Activated T-helper 1 cell treated with anti-CD3 and anti-CD28 coated beads, Interleukin-2, amount 50 U/mL, for 16 hours (primary cell): ENCODE measurements around the gene OTOA.
"Not testable (repeated sequence)": the region's sequence is repeated elsewhere in the genome, so short reads cannot be mapped to it uniquely, and the experiment has no call there.

ENCODE experiments used
- DNase-seq, 2 donors: peaks; one replicate each; pipeline ENCODE4 v3.0.0-alpha.2; 2020; ENCODE audit warnings: low read depth in 1 of 2, low spot score in 1 of 2

OTOA gene

DNA sequence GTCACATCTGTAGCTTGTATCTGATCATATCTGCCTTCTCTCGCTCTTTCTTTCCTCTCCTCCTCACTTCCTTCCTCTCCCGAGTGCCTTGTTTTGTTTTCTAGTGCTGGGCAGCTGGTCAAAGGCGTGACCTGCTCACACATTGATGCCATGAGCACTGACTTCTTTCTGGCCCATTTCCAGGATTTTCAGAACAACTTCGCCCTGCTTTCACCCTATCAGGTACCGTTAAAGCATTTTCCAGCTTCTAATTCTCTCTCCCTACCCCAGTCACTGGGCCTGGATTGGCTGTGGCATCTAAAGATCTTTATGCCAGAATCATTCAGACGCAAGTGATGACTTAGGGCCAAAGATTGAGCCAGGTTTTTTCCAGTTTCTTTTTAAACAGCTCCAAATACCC, 55.5 kb downstream of the OTOA start:
- DNase-seq, result no peak

DNA sequence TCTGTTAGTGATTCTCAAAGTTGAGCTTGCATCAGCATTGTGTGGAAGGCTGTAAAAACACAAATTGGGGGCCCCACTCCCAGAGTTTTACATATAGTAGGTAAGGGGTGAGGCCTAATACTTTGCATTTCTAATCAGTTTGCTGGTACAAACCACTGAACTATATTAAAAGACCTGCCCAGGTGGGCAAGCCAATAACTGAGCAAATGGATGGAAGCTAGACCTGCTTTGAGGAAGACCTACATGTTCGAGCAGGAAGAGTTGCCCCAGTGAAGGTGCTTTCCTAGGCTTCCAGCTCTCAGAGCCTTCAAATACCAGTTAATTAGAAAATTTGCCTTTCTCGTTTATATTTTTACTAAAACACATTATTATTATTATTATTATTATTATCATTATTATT, 56.8 kb downstream of the OTOA start:
- DNase-seq, result no peak

DNA sequence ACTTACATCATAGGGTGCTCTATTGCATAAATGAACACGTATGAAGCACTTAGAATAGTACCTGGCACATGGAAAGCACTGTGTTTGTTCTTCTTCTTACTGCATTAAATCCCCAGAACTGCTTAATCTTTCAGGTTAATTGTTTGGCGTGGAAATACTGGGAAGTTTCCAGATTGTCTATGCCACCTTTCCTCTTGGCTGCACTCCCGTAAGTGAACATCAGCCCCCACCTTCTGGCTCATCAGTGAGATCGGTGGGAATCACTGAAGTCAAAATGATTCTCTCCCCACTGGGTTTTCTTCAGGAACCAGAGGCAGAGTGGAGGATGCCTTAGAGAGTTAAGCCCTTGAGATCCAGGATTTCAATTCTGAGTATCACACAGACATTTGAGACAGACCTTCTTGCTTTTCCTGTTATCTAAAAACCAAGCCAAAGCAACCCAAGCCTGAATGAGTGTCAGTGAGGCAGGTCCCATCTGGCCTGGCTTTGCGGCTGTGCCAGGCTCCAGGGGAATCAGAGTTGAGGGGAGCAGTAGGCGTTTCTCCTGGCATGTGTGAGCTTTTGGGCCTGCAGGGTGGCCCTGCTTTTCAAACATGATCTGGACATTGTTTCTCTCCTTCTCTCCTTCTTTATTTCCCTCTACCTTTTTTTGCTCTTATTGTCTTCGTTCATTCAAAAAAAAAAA, 59.1 kb downstream of the OTOA start:
- DNase-seq, result no peak

DNA sequence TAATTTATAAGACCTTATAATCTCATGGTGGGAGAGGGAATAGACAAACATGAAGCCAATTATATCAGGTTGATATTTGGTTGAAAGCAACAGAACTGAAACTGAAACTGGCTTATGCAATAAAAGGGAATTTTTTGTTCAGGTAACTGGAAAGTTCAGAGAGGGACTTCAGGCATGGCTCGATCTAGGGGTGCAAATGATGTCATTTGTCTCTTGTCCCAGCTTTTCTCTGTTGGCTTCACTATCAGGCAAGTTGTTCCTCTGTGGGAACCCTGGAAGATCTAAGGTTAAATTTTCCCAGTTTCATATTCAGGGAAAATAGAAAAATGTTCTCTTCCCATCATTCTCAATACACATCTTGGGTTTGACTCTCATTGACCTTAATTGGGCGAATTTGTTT, 59.8 kb downstream of the OTOA start:
- no peak for DNase-seq

DNA sequence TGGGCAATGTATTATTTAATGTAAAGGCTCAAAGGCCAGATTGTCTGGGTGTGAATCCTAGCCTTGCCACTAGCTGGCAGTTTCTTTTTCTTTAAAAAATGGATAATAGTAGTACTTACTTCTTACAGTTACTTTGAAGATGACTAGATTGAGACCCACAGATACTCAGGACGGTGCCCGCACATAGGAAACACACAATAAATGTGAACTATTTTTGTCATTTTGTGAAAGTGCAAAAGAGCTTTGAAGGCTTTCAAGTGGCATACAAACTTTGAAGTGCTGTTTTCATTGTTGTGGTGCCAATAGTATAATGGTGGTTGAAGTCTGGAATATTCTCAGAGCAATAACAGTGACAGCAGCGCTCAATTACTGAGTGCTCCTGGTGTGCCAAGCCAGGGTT, 63.6 kb downstream of the OTOA start:
- DNase-seq, result no peak

DNA sequence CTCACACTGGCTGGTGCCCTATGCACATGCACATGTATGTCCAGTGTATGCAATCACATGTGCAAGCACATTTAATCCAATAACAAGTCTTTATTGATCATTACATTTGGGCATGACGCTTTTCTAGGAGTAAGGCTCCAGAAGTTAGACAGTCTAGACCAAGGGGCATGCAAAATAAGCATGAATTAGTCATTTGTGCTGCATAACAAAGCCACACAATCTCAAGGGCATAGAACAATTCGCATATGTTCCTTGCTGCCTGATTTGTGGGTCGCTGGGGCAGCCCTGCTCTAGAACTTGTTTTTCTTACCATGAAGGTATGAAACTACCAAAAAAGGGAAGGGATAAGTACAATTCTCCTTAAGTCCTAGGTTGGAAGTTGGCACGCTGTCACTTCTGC, 67.5 kb downstream of the OTOA start:
- not testable (repeated sequence) for DNase-seq

DNA sequence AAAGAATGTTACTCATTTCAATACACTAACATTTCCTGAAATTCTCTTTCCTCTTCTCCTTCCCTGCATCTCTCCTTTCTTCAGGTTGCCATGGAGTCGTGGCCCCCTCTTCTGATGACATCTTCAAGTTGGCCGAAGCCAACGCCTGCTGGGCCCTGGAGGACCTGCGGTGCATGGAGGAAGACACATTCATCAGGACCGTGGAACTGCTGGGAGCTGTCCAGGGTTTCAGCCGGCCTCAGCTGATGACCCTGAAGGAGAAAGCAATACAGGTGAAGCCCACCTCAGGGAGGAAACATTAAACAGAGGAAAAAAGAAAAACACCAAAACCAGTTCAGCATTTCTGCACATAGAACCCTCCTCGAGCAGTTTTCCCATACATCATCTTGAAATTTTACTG, 76.9 kb downstream of the OTOA start:
- DNase-seq, result not testable (repeated sequence)

DNA sequence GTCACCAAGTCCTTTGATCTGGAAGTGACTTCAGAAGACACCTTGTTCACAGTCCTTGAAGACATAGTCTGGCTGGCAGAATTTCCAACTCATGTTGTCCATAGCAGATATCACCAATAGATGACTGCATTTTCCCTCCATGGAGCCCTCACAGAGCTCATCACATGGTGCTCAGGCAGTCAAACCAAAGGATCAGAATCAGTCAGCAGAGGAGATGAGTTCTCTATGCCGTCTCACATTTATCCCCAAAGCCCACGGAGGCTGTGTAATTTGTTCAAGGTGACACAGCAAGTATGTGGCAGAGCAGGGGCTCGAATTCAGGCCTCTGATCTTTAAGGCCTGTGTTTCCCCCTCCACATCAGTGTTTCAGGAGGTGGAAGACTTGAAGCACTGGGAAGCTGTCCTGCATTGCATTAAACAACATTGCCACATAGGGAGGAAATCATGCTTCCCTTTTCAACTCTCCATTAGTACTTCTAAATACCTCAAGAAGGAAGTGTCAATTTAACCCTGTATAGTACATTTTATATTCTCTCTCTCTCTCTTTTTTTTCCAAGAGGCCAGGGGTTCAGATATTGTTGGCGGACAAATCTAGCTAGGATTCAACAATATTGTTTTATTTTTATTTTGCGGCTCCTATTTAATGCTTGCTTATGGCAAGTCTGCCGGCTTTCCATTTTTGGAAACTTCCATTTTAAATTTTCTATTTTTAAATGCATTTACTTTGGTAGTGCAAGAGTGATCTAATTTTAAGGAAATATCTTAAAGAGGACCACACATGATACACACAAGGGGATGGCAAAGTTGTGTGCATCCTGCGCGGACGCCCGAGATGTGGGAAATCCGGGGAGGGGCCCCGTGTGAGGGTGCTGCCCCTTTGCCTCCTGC, 92.7 kb downstream of the OTOA start:
- not testable (repeated sequence) for DNase-seq

DNA sequence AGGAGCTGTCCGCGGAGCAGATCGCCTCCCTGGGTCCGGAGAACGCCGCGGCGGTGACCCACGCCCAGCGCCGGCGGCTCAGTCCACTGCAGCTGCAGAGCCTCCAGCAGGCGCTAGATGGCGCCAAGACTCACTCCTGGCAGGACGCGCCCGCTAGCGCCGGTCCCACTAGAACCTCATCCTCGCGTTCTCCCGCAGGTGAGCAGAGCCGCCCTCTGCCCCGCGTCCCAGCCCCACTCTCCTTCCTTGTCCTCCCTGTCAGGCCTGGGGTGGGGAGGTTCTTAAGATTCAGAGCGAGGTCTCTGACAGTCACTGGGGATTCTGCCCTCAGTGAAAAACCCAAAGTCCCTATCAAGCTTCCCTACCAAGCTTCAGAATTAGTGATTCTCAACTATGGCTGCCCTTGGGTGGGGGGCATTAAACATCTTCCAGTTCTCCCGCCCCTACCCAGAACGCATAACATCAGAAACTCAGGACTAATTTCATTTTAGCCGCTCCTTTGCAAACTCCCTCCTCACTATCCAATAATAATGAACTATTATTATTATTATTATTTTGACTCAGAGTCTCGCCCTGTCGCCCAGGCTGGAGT, 93.4 kb downstream of the OTOA start:
- not testable (repeated sequence) for DNase-seq

DNA sequence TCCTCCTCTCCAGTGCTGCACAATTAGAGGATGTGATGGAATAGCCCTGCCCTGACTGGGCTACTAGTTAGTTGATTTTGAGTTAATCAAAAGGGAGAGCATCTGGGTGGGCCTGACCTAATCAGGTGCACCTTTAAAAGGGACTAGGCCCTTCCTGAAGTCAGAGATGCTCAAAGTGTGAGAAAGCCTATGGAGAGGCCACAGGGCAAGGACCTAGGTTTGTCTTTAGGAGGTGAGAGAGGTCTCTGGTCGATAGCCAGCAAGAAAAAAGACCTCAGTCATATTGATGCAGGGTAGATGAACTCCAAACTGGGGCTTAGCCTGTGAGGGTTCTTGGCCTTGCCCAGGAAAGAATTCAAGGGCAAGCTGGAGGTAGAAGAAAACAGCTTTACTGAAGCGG, 104.5 kb downstream of the OTOA start:
- DNase-seq, result not testable (repeated sequence)

DNA sequence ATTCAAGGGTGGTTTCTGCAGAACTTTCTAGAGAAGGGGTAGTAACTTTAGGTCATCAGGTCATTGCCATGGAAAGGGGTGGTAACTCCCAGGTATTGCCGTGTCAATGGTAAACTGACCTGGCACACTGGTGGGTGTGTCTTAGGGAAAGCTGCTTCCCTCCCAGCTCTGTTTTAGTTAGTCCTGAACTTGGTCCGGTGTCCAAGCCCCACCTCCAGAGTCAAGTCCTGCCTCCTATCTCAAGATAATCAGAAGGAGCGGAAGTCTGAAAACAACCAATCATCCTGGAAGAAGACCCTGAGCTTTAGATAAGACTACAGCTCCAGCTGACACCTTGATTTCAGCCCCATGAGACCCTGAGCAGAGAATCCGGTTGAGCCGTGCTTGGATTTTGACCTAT, 105.0 kb downstream of the OTOA start:
- DNase-seq, result not testable (repeated sequence)

DNA sequence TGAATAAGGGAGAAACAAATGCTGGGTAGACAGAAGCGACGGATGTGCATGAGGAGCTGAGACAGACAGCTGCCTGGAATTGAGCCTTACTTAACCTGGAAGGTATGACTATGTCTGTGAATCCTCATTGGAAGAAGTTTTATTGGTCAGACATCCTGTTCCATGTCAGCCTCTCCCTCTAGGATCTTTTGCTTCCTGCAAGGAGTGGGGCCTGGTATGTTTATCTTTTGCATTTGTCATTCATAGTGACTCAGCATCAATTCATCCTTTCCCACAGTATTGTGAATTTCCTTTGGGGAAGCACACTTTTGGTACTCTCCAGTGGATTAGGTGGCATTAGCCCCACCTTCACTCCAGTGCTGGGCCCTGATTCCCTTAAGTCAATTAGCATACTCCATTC, 105.5 kb downstream of the OTOA start:
- DNase-seq, result not testable (repeated sequence)

DNA sequence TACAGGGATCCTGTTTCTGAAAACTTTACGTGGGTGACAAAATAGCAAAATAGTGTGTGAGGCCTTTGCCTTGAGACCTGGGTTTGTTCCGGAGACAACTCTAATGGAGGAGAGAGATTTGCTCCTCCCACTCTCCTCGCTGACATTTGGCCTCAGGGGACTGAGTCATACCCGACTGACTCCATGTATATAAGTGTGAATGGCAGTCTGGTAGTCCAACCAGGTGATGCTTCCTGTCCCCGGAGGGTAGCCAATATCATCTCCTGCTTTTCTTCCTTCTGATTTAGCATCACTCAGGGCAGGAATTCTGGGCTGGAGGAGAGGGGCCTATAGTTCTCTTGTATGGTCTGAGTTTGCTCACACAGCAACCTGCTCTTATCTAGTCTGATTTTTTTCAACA, 106.8 kb downstream of the OTOA start:
- DNase-seq, result not testable (repeated sequence)

DNA sequence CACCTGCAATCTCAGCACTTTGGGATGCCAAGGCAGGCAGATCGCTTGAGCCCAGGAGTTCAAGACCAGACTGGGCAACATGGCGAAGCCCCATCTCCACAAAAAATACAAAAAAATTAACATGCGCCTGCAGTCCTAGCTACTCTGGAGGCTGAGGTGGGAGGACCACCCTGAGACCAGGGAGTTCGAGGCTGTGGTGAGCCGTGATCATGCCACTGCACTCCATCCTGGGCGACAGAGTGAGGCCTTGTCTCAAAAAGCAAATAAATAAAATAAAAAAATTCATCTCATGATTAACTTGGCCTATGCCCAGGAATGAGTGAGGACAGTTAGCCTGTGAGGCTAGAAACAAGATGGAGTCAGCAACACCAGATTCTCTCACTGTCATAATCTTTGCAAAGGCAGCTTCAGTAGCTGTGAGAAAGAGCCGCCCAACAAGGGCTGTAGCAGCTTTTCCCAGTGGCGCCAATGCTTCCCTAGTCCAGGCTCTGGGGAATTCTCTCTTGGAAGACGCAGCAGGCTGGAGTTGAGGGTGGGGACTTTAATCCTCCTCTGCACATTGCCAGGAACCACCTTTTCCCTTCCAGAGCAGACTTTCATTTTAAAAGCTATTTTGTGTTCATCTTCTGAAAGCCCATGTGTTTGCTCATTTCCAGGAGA, 108.9 kb downstream of the OTOA start:
- not testable (repeated sequence) for DNase-seq

DNA sequence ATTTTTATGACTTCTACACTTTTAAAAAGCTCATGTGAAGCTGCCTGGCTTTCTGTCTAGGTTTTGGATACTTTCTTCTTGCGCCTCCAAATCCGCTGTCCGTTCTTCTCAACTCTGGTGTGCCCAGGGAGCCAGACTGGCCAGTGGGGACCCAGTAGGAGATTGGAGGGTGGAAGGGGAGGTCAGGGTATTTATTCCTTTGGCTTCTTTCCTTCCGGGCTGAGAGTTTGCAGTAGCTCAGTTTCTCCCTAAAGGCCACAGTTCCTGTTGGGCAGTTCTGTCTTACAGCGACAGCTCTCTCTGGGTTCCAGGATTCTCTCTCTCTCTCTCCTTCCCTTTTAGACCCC, 109.4 kb downstream of the OTOA start:
- not testable (repeated sequence) for DNase-seq

DNA sequence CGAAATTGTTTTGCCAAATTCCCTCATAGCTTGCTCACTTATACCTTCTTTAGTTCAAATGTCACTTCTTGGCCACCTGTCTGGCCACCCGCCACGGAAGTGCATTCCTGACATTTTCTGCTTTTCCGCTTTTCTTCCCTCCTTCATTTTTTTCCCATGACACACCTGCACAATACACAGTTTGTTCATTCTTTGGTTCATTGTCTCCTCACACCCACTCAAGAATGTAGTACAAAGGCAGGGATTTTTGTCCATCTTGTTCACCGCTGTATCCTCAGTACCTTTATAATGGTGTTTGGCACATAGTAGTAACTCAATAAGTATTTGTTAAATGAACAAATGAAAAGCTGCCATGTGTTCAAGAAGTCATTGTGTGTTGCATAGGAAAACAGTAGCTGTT, 116.8 kb downstream of the OTOA start:
- DNase-seq, result not testable (repeated sequence)

DNA sequence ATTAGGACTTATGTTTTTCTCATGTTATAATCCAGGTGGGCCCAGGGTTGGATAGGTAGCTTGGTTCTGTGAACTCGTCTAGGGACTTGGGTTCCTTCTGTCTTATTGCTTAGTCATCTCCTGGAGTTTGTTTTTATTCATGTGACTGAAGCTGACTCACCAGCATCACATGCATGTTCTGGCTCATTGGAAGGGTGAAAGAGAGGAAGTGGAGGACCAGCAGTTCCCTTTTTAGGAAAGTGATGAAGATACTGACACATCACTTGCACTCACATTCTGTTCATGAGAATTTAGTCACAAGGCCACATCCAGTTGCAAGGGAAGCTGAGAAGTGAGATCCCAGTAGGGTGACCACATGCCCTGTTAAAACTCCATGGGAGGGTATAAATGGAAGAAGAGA, 126.7 kb downstream of the OTOA start:
- not testable (repeated sequence) for DNase-seq

DNA sequence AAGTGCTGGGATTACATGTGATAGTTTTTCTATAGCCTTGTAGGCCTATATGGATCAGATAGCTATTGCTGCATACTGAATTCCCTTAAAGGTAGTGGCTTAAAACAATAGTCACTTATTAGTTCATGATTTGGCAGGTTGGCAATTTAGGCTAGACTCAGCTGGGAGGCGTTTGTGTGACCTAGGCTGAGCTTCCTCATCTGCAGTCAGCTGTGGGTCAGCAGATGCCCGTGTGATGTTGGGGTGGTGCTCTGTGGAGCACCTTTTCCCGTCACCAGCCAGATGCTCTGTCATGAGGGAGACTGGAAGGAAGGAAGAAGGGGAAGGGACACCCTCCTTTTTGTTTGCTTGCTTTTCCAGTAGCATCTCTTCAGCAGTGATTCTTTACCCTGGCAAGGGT, 129.5 kb downstream of the OTOA start:
- not testable (repeated sequence) for DNase-seq

DNA sequence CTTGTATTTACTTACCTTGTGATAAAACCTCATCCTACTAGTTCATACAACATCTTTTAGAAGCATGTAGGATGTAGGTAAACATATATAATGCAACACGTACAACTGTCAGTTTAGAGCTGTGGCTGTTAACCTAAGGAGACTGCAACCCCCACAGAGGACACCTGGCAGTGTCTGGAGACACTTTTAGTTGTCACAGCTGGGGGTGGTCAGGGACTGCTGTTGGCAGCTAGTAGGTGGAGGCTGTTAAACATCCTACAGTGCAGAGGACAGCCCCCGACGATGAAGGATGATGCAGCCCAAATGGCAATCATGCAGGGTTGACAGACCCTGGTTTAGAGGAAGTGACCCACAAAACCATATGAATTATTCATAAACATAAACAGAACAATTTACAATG, 134.8 kb downstream of the OTOA start:
- DNase-seq, result not testable (repeated sequence)

DNA sequence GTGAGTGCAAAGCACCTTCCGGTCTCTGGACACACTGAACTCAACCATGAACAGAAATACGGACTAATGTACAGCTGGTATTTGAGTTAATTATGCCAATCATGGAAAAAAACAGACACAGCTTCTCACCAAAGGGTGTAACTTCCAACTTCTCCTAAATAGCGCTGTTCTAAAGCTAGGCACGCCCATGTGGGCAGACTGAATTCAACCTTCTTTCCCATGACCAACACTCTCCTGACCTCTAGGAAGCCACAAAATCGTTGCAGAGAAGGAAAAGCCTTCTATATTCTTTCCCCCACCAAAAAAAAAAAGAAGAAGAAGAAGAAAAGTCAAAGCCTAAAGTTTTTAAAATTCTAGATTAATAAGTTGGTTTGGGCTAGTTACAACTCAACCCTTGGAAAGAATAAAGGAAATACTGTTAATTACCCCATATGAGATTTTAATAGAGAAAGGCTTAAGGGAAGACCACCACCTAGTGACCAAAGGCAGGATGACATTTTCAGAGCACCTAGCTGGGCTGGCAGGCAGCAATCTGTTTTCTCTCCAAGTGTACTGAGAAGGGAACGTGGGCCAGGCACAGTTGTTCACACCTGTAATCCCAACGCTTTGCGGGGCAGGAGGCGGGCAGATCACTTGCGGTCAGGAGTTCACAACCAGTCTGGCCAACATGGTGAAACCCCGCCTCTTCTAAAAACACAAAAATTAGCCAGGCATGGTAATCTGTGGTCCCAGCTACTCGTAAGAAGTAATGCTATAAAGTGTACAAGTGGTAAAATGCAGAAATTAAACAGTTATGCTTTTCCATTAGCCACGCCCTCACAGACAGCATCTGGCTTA, 138.0 kb downstream of the OTOA start:
- not testable (repeated sequence) for DNase-seq

DNA sequence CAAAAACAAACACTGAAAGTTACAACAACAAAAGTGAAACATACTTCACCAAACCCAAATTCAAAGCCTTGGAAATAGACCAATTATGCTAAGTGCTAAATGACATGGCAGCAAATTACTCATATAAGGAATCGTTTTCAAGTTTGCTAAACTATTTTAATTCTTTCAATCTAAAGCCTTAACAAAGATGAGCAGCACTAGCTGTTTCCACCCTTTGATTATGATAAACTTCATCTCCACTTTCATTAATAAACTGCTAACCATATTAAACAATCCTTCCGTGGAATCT, 138.6 kb downstream of the OTOA start:
- not testable (repeated sequence) for DNase-seq
